22Rv1 (cell line): ENCODE results near the gene SPTLC1.
"Not testable (repeated sequence)": the region's sequence is repeated elsewhere in the genome, so short reads cannot be mapped to it uniquely, and the experiment has no call there.

Experiments used
- H3K27ac ChIP-seq: fragments of 450-650 bp; 2 replicates; pipeline ENCODE4 v1.5.1; 2017
- CTCF ChIP-seq: fragments of 450-650 bp; IDR thresholded peaks from 2 replicates; pipeline ENCODE4 v1.5.1; 2017; ENCODE audit warnings: mild to moderate bottlenecking
- ZFX ChIP-seq: fragments of 450-650 bp; IDR thresholded peaks from 2 replicates; pipeline ENCODE4 v1.6.1; 2017; ENCODE audit warnings: antibody characterized with exemption, borderline replicate concordance

Gene SPTLC1

GRCh38 chr9:92010705-92011536 lies 104.3 kb downstream of the SPTLC1 start:
- no peak for TF ChIP-seq CTCF
- no peak for TF ChIP-seq ZFX
- no peak overlapping the region for H3K27ac ChIP-seq

GRCh38 chr9:92010253-92010652 lies 105.0 kb downstream of the SPTLC1 start:
- not testable (repeated sequence) for H3K27ac ChIP-seq

- no peak overlapping the region for H3K27ac ChIP-seq
- TF ChIP-seq ZFX = no peak
- no peak for TF ChIP-seq CTCF
Measured at GRCh38 chr9:92008041-92008440, 107.2 kb downstream of the SPTLC1 start.

- TF ChIP-seq CTCF (no peak), ZFX (no peak)
- no peak overlapping the region for H3K27ac ChIP-seq
Measured at GRCh38 chr9:92004045-92004392, 111.2 kb downstream of the SPTLC1 start.

- no peak for TF ChIP-seq ZFX
- TF ChIP-seq CTCF = no peak
- H3K27ac ChIP-seq = no peak overlapping the region
Measured at GRCh38 chr9:92003308-92004044, 111.7 kb downstream of the SPTLC1 start.

GRCh38 chr9:92001948-92002347 lies 113.3 kb downstream of the SPTLC1 start:
- H3K27ac ChIP-seq = not testable (repeated sequence)

GRCh38 chr9:92001244-92001643 lies 114.0 kb downstream of the SPTLC1 start:
- H3K27ac ChIP-seq = no peak overlapping the region
- TF ChIP-seq ZFX = no peak
- TF ChIP-seq CTCF = no peak

GRCh38 chr9:91995000-91995655 lies 120.1 kb downstream of the SPTLC1 start:
- no peak overlapping the region for H3K27ac ChIP-seq
- TF ChIP-seq ZFX (no peak), CTCF (no peak)
